ENCODE measurements around the gene BBS7.

Gene BBS7, protein sequence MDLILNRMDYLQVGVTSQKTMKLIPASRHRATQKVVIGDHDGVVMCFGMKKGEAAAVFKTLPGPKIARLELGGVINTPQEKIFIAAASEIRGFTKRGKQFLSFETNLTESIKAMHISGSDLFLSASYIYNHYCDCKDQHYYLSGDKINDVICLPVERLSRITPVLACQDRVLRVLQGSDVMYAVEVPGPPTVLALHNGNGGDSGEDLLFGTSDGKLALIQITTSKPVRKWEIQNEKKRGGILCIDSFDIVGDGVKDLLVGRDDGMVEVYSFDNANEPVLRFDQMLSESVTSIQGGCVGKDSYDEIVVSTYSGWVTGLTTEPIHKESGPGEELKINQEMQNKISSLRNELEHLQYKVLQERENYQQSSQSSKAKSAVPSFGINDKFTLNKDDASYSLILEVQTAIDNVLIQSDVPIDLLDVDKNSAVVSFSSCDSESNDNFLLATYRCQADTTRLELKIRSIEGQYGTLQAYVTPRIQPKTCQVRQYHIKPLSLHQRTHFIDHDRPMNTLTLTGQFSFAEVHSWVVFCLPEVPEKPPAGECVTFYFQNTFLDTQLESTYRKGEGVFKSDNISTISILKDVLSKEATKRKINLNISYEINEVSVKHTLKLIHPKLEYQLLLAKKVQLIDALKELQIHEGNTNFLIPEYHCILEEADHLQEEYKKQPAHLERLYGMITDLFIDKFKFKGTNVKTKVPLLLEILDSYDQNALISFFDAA

DNA sequence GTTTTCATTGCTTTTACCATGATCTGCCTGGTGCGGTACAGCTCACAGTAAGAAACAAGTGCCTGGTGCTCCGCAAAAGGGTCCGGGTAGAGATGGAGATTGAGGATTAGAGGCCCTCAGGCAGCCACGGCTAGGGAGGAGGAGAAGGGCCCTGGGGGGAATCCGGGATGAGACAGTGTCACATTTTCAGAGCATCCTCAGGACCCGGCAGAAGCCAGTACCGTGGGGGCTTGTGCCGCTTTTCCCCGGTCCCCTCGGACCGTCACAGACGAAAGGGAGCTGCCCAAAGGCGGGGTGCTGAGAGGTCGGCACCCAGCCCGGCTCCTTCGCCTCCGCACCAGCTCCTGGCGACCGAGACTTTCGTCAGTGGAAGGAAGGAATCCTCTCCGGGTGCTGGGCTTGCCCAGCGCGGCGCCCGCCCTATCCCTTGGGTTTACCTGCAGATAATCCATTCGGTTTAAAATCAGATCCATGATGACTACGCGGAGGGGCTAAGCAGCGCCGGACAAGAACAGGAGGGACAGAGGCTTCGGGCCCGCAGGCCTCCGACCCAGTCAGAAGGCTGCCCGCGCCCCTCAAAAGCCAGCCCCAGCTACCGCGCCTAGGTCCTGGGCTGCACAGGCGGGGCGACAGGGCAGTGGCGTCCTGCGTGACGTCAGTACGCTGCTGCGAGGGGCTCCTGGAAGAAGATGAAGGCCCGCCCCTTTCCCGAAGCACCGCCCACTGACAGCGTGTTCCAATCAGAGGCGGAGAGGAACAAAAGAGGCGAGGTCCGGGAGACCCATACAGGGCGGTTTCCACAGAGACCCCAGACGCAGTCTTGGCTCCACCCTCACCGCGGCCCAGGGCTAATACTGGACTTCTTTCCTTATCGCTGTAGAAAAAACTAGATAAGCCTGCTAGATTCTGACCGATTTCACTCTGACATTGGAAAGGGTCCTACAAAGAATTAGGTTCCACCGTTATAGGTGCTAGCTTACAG lies at the start of gene BBS7:
TSS of gene BBS7 (minus strand) at position 634 of the 982 bp plus-strand sequence. CDS start at position 473, 161 bp downstream.
- peak; percentile 73 for DNase-seq

DNA sequence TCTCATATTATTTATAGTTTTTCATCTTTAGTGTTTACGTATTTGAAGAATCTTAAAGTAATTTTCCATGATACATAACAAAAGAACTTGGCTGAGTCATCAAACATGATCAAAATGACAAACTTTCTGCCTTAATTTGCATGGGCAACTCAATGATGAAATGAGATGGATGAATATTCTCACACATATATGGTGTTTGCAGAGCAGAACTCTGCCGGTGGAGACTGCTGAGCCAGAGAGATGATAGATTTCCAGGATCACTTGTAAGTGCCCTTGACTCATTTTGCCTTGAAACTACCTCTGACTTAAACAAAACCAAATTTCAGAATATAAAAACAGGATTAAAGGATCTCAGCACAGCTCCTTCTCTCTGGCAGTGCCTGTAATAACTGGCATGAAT lies 43.4 kb upstream of the BBS7 start:
- no peak for DNase-seq

DNA sequence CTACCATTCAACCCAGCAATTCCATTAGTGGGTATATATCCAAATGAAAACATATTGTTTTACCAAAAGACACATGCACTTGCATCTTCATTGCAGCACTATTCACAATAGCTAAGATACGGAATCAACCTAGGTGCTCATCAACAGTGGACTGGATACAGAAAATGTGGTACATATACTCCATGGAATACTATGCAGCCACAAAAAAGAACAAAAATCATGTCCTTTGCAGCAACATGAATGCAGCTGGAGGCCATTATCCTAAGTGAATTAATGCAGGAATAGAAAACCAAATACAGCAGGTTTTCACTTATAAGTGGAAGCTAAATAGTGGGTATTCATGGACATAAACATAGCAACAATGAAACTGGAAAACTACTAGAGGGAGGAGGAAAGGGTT lies 38.1 kb upstream of the BBS7 start:
- no peak for DNase-seq

DNA sequence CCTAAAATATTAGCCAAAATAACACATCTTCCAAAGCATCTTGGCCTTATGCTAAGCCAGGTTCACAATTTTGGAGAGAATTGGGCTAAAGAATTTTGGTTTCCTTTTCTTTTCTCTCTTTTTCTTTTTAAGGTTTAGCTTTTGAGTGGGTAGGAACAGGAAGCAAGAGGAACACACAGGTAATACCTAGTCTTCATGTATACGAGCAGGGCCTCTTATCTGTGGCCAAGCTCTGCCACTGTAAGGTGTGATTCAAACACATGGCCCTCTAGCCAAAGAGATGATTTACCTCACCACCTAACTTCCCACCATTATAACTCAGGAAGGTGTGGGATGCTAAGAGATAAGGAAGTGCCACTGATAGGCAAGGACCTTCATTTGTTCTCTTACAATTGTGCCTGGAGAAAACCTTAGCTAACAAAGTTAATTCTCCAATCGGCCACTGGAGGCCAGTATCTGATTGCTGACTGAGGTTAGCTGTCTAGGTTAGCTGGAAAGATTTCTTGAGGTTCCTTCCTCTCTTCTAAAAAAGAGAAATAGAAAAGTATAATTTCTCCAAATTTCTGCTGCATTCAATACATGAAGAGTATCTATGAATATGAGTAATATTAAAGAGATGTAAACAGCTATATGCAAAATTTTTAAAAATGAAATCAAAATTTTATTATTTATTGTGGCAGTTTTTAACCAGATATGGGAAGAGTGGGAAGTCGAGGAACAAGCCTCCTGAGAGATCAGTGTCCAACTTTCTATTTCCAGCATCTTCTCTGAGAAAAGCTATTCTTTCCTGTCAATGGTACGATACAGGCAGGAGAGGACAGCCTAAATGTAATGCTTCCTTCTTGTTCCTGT lies 30.1 kb upstream of the BBS7 start:
- no peak for DNase-seq

DNA sequence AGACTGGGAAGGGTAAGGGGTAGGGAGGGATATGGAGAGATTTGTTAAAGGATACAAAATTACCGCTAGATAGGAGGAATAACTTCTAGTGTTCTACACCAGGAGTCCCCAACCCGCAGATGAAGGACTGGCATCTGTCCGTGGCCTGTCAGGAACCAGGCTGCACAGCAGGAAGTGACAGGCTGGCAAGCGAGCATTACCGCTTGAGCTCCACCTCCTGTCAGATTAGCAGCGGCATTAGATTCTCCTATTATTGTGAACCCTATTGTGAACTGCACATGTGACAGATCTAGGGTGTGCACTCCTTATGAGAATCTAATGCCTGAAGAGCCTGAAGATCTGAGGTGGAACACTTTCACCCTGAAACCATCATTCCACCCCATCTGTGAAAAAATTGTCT lies 27.9 kb upstream of the BBS7 start:
- no peak for DNase-seq

DNA sequence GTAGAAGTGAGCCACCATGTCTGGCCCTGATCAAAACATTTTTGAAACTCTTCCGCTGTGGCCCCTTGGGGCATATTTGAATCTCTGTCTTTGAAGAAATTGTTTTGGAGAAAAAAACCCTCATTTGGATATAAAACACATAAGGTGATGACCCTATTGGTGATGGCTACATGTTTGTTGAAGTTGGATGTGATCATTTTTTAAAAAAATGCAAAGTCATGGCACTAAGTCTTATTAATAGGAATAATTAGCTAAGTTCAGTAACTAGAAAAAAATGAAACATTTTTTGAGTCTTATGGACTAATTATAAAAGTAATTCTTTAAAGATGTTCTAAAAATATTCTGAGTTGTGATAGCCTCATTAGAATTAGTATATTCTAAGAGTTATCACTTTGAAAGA lies 17.9 kb upstream of the BBS7 start:
- no peak for DNase-seq

DNA sequence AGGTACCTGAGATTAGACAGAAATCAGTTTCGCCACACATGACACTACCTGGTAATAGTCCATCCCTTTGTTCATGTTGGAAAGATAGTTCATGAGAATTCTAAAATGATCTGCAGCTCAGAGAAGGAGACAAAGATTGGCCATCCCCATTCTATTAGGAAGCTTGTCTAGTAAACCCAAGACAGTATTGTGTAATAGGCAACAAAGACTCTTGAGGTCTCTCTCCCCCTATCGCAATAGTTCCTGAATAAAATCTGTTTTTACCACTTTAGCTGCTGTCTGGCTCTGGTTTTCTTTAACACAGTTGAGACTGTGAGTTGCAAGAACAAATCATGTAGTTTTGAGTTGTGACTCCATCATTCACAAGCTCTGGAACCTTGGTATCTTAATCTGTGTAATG lies 14.8 kb upstream of the BBS7 start:
- no peak for DNase-seq

DNA sequence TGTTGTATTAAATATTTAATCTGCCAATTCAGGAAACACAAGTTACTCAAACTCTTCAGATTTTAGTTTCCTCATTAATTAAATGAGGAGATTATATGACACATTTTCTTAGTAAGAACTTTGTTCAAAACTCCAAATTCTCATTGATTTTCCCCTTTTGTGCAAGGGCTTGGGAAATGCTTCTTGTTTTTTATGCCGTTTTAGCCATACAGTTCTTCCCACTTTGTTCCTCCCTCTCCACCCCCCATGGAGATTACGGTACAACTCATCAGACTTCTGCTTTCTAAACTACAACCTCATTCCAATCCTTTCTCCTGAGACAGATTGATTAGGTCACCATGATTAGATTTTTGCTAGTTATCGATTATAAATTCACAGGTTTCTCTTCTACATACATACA lies 10.9 kb upstream of the BBS7 start:
- DNase-seq: no peak

DNA sequence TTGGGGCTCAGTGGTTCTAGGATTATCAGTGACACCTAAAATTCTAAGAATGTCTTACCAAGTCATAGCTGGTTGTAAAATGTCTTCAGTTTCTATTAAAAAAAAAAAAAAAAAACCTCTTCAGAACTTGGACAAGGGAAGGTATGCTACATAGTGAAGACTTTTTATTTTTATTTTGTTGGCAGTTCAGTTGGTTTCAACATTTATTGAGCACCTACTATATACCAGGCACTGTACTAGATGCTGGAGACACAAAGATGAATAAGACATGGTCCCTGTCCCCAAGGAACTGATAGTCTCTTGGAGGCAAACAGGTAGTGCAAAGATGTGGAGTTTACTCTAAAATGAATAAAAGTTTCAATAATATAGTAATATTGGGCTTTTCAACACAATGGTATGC lies 8.9 kb upstream of the BBS7 start:
- DNase-seq: no peak

DNA sequence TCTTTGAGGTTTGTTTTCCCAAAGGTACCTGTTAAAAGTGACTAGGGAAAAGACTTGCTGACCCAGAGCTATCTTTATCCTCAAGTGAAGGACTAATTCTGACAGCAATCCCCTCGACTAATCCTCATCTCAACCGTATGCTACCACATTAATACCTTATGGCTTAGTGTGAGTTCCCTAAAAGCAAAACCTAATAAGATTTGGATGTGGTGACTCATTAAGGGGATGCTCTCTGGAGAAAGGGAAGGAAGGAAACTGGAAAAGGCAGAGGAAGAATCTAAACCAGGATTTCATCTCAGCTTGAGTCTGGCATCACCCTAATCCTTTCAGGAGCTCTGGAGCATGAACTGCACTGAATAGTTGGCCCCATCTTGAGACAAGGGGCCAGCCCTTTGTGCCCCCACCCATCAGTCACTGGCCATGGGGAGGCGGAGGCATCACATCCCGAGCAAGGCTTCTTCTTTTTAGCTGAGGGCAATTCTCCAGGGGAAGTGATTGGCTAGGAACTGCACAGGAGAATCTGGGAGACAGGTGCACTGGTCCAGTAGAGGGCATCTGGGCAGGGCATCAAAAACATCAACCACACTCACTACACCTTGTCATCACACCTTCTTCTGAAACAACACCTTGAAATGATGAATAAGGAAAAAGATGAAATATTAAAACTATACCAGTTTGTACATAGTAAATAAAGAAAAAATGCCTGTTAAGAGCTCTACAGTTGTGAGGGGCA lies 6.9 kb upstream of the BBS7 start:
- no peak for DNase-seq

DNA sequence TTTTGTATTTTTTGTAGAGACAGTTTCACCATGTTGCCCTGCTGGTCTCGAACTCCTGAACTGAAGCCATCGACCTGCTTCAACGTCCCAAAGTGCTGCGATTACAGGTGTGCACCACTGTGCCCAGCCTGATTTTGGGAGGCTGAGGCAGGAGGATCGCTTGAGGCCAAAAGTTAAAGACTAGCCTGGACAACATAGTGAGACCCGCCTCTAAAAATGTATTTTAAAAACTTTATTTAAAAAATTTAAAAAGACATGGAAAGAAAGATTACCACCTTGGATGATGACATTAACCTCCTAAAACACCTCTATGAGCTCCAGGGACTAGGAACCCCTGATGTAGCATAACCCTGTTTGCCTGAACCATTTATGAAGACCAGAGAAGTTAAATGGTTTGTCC lies 5.8 kb upstream of the BBS7 start:
- DNase-seq: no peak

DNA sequence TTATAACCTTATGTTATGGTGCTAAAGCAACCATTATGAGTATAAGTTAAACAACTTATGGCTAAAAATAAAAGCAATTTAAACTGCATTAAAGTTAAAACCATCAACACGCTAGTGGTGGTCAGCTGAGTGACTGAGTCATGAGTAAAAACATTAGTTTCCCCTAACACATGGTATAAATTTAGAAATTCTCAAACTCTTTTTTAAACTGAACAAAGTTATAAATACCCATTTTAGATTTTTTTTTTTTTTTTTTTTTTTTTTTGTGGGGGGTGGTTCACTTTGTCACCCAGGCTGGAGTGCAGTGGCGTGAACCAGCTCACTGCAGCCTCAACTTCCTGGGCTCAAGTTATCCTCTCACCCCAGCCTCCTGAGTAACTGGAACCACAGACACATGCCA lies 5.4 kb upstream of the BBS7 start:
- no peak for DNase-seq

DNA sequence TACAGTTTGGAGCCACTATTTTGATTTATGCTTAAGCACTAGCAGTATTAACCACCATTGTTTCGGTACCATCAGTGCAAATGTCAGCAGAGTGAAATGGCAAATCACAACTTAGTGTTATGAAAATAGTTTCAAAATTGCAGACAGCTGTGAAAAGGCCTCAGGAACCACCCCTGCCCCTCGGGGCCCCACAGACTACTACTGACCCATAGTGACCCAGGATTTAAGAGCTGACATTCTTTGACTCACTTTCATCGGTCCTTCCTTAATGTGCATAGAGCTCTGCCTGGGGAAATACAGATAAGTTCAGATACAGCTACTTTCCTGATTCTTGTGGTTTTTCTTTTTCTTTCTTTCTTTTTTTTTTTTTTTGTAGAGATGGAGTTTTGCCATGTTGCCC lies 3.3 kb upstream of the BBS7 start:
- no peak for DNase-seq

DNA sequence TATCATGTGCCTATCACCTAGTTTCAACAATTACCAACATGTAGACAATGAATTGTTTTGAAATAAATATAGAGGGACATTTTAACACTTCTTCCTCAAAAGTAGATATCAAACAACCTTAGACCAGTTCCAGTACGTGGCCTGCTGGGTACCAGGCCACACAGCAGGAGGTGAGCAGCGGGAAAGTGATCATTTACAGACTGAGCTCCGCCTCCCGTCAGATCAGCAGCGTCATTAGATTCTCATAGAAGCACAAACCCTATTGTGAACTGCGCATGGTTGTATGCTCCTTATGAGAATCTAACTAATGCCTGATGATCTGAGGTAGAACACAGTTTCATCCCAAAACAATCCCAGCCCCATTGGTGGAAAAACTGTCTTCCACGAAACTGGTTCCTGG lies 6.5 kb downstream of the BBS7 start:
- no peak for DNase-seq

DNA sequence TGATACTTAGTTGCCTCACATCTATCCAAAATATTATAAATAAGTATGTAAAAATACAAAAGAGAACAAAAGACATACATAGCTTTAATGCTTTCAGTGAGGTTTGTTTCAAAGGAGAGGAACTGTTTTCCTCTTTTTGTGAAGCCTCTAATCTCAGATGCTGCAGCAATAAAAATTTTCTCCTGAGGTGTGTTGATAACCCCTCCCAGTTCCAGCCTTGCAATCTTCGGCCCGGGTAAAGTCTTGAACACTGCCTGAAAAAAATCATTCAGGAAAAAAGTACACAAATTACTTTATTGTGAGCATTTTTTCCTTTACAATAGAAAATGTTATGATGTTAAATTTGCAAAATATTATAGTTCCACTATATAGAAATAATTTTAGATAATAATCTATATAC lies 8.8 kb downstream of the BBS7 start:
- DNase-seq: no peak

DNA sequence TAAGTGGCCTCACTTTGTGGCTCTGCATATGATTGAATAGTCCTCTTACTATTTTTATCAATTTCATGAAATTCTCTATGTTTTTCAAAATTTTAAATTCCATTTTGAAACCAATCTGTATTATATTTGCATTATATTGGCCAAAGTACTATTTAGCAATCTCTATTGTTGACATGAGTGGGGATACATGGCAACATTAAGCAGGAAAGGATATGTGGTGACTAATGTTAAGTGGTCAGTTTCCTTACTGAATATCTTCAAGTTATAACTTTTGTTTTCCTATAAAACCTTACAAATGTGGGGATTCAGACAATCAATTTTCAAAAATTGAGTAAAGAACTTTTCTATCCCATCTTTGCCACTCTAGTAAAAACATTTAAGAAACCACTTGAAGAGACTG lies 10.2 kb downstream of the BBS7 start:
- DNase-seq: no peak

DNA sequence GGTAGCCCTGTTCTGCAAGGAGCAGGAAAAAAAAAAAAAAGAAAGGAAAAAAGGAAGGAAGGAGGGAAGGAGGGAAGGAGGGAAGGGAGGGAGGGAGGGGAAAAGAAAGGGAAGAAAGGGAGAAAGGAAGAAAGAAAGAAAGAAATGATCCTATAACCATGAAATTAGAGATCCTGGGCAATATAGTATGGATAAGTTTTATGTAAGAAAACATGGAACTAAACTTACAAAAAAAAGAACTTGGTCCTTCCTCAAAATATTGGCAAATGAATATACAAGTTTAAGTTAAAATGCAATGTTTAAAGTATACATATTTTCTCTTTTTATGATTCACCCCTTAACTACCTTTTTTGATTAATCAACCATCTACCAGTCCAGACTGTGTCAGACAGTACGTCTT lies 18.9 kb downstream of the BBS7 start:
- DNase-seq: no peak

DNA sequence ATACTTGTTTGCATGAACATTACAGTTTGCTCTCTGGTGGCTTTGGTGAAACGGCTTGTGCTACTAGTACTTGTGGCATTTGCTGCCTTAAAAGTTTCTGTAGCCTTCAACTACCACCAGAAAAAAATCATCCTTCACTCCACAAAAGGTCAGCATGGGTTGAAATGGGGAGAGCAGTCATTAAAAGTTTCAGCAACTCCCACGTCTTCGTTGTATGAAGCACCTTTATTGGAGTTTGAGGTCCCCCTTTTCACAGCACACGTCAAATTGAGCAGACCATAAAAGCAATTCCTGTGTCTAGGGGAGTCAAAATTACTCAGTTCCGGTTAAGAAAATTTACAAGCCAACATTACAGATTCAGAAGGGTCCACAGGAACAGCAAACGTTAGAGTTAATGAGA lies 23.6 kb downstream of the BBS7 start:
- no peak for DNase-seq

DNA sequence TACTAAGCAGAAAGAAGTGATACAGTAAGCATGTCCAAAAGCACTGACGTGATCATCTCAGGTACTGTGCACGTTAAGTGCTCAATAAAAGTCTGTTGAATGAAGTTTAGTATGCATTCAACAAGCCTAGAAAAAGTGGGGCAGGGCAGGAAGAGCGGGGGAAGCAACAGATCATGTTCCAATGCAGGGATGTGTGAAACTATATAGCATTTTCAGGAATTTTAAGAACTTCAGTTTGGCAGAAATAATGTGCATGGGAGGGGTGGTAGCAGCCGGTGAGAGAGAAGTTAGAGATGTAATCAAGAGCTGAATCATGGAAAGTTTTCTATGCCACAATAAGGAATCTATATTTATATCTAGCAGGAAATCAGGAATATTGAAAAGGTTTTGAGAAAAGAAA lies 27.4 kb downstream of the BBS7 start:
- no peak for DNase-seq

DNA sequence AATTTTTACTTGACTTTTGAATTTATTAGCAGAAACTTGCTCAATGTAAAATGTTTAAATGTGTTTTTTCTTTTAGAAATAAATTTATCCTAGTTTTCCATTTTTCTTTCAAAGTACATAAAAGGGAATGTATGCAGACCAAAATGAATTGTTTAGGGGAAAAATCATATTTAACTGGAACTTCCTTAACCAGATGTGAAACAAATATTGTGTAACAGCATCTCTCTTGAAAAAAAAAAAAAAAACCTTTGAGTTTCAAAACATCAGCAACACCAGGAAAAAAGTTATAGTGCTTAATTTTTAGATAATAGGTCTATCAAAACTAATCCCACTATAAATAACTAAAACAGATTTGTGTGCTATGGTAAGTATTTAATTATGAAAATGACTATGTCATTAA lies 32.1 kb downstream of the BBS7 start:
- no peak for DNase-seq

DNA sequence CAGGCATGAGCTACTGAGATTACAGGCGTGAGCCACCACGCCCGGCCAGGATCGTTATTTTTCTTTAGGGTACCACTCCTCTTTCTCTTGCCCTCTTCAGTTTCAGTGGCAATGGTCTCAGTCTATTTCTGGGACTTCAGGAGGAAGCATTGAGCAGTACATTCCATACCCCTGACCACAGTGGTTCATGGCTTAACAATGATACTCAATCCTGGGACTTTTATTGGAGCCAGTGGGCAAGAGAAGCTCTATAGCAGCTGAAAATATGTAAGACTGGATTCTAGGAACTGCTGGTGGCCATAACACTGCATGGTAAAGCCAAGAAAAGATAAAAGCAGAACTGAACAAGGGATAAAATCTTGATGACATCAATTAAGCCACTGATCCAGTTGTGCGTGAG lies 40.8 kb downstream of the BBS7 start:
- no peak for DNase-seq

DNA sequence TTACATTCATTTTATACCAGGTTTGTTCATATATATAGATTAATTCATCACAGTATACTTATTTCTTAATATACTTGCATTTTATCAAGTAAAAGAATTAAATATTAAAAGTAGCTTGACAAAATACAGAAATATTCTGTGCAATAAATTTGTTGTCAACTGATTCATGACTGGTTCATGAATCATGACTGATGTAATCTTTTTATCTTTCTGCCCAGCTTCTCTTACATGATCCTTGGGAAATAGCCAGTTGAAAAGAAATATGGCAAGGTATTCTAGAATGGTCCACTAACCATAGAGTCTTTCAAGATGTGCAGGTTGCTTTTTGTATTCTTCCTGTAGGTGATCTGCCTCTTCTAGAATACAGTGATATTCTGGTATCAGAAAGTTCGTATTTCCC lies 42.4 kb downstream of the BBS7 start:
- no peak for DNase-seq

Data from DMS79 treated with DMSO at 0.1 percent for 48 hours (cell line).